Right atrium auricular region (tissue), 2 donors: Measurements from ENCODE around the gene DENND4A. TPM values are rescaled to one million over a fixed set of nuclear protein-coding genes. Genes with fewer than 3 reads are reported as not detected.

Source experiments
- DNase-seq: peaks from one replicate; pipeline ENCODE4 v3.0.0-alpha.2; 2019; ENCODE audit warnings: low spot score
- H3K27ac ChIP-seq, 2 donors: fragments of 200-600 bp; sonication (generic); 1 replicate in 1 of 2; 2 replicates in 1 of 2; pipeline ENCODE4 v1.5.1; 2016 to 2019
- H3K27me3 ChIP-seq, 2 donors: fragments of 200-600 bp; sonication (generic); one replicate each; pipeline versions ENCODE4 v1.5.1 to v1.6.0; 2017 to 2019
- H3K36me3 ChIP-seq: fragments of 200-600 bp; sonication (generic); one replicate; pipeline ENCODE4 v1.5.1; 2016
- H3K4me1 ChIP-seq, 2 donors: fragments of 200-600 bp; sonication (generic); one replicate each; pipeline versions ENCODE4 v1.5.1 to v1.6.0; 2017 to 2019
- H3K4me3 ChIP-seq, 2 donors: fragments of 200-600 bp; sonication (generic); 1 replicate in 1 of 2; 2 replicates in 1 of 2; pipeline ENCODE4 v1.5.1; 2017 to 2019; ENCODE audit warnings: mild to moderate bottlenecking in 1 of 2, moderate library complexity in 1 of 2
- H3K9me3 ChIP-seq, 2 donors: fragments of 200-600 bp; sonication (generic); one replicate each; pipeline ENCODE4 v1.5.1; 2019
- total RNA-seq, 2 donors: library from RNA; depleted of rRNA; stranded (reverse); fragments of >200 nt; gene quantifications; one replicate each; pipeline ENCODE4 v1.1.0, GENCODE V29; 2016
- TF ChIP-seq, protein P1 (sequence below), 2 donors: fragments of 200-600 bp; sonication (generic); IDR thresholded peaks; one replicate each; pipeline ENCODE4 v1.5.1; 2019; ENCODE audit warnings: antibody characterized with exemption in 2 of 2

DENND4A gene
- total RNA-seq, 2 donors from 2014 or later: 15.2 to 19.4 TPM

DNA sequence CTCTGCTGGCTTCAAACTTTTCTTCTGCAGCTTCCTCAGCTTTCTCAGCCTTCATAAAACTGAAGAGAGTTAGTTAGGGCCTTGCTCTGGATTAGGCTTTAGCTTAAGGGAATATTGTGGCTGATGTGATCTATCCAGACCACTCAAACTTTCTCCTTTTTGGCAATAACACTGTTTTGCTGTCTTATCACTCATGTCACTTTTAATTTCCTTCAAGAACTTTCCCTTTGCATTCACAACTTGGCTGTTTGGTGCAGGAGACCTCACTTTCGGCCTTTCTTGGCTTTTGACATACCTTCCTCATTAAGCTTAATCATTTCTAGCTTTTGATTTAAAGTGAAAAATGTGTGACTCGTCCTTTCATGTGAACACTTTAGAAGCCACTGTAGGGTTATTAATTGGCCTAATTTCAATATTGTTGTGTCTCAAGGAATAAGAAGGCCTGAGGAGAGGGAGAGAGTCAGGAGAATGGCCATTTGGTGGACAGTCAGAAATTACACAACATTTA lies 109.6 kb downstream of the DENND4A start:
- Histone ChIP-seq H3K27ac (no peak overlapping the region), H3K4me3 (no peak overlapping the region), H3K36me3 (no peaks in the 10 kb centered on the region), H3K27me3 (no peaks in the 10 kb centered on the region), H3K4me1 (no peaks in the 10 kb centered on the region), H3K9me3 (no peaks in the 10 kb centered on the region)
- TF ChIP-seq, protein P1, sequence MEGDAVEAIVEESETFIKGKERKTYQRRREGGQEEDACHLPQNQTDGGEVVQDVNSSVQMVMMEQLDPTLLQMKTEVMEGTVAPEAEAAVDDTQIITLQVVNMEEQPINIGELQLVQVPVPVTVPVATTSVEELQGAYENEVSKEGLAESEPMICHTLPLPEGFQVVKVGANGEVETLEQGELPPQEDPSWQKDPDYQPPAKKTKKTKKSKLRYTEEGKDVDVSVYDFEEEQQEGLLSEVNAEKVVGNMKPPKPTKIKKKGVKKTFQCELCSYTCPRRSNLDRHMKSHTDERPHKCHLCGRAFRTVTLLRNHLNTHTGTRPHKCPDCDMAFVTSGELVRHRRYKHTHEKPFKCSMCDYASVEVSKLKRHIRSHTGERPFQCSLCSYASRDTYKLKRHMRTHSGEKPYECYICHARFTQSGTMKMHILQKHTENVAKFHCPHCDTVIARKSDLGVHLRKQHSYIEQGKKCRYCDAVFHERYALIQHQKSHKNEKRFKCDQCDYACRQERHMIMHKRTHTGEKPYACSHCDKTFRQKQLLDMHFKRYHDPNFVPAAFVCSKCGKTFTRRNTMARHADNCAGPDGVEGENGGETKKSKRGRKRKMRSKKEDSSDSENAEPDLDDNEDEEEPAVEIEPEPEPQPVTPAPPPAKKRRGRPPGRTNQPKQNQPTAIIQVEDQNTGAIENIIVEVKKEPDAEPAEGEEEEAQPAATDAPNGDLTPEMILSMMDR (IDR thresholded peaks at IDR 0.05): no peak
- DNase-seq: no peak

DNA sequence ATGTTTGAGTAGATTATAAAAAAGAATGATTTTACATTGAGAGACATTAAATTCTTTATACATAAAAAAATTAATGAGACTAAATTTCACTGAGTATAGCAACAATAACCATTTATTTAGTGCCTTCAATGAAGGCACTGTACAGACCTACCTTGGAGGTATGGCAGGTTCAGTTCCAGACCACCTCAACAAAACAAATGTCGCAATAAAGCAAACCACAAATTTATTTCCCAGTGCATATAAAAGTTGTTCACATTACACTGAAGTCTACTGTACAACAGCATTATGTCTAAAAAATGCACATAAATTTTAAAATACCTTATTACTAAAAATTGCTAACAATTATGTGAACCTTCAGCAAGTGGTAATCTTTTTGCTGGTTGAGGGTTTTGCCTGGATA lies 111.5 kb downstream of the DENND4A start:
- no peaks in the 10 kb centered on the region for H3K36me3 ChIP-seq
- no peaks in the 10 kb centered on the region for H3K4me1 ChIP-seq
- TF ChIP-seq, protein P1 (IDR thresholded peaks at IDR 0.05): no peak
- no peaks in the 10 kb centered on the region for H3K9me3 ChIP-seq
- H3K27ac ChIP-seq: no peak overlapping the region
- no peaks in the 10 kb centered on the region for H3K27me3 ChIP-seq
- no peak overlapping the region for H3K4me3 ChIP-seq
- DNase-seq: no peak

DNA sequence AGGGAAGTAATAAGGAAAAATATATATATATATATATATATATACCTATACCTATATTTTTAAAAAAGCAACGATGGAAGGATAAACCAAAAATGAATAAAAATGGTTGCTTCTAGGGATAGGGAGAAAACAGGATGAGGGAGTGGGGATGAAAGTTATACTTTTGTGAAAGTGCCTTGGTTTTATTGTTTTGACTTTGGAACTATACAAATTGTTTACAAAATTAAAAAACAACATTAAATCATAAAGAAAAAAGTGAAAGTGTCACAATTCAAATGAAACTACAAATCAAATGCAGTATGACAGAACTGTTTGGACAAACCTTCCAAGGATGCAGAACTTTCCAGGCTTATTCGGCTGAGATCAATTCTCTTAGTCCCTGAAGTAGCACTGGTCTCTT lies 116.0 kb downstream of the DENND4A start:
- Histone ChIP-seq H3K4me3 (no peak overlapping the region), H3K4me1 (no peaks in the 10 kb centered on the region), H3K27me3 (no peaks in the 10 kb centered on the region), H3K27ac (no peak overlapping the region), H3K9me3 (no peaks in the 10 kb centered on the region), H3K36me3 (peaks cover 7% of the 10 kb centered on the region)
- TF ChIP-seq, protein P1 (IDR thresholded peaks at IDR 0.05): no peak
- DNase-seq: no peak

DNA sequence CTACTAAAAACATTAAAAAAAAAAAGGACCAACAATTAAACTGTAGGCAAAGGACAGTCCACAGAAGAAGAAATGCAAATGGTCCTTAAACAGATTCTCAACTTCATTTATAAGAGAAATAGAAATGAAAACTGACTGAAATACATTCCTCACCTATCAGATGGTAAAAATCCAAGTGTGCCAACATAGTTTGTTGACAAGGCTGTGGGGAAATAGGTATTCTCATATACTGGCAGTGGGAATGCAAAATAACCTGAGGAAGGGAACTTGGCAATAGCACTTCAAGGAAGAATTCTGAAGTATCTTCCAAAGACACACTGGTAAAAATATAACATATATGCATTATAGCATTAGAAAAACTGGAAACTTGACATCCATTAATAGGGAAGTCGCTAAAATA lies 116.5 kb downstream of the DENND4A start:
- peaks cover 13% of the 10 kb centered on the region for H3K36me3 ChIP-seq

DNA sequence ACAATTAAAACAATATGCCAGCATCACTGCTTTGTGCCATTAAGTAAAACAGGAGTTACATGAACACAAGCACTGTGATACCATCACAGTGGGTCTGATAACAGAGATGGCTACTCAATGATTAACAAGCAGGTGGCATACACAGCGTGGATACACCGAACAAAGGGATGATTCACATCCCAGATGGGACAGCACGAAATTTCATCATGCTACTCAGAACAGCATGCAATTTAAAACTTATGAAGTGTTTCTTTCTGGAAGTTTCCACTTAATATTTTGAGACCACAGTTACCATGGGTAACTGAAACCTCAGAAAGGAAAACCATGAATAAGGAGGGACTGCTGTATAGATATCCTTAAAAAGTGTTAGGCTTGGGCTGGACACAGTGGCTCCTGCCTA lies 125.8 kb downstream of the DENND4A start:
- Histone ChIP-seq H3K9me3 (no peaks in the 10 kb centered on the region), H3K4me3 (no peak overlapping the region), H3K36me3 (peaks cover 42% of the 10 kb centered on the region), H3K27me3 (no peaks in the 10 kb centered on the region), H3K4me1 (no peaks in the 10 kb centered on the region), H3K27ac (no peak overlapping the region)
- TF ChIP-seq, protein P1 (IDR thresholded peaks at IDR 0.05): no peak
- no peak for DNase-seq

More for the DNA sequence above, 116.5 kb downstream of the DENND4A start:
- H3K4me3 ChIP-seq: no peak overlapping the region
- no peak overlapping the region for H3K27ac ChIP-seq
- no peaks in the 10 kb centered on the region for H3K9me3 ChIP-seq
- H3K4me1 ChIP-seq: no peaks in the 10 kb centered on the region
- H3K27me3 ChIP-seq: no peaks in the 10 kb centered on the region
- DNase-seq: no peak
- TF ChIP-seq, protein P1 (IDR thresholded peaks at IDR 0.05): no peak

DNA sequence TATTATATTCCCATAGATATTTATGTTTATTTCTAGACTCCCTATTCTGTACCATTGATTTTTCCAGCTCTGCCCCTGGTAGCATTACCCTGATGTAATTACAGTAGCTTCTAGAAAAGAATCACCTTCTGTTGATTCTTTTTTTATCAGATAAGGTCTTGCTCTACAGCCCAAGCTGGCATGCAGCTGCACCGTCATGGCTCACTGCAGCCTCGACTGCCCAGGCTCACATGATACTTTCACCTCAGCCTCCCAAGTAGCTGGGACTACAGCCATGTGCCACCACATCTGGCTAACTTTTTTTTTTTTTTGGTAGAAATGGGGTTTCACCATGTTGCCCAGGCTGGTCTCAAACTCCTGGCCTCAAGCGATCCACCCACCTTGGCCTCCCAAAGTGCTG lies 128.6 kb downstream of the DENND4A start:
- Histone ChIP-seq H3K9me3 (no peaks in the 10 kb centered on the region), H3K27ac (no peak overlapping the region), H3K4me1 (no peaks in the 10 kb centered on the region), H3K4me3 (no peak overlapping the region), H3K27me3 (no peaks in the 10 kb centered on the region), H3K36me3 (peaks cover 23% of the 10 kb centered on the region)
- DNase-seq: no peak
- TF ChIP-seq, protein P1 (IDR thresholded peaks at IDR 0.05): no peak
